Tibial nerve (tissue), 4 donors: Measurements from ENCODE around the gene PADI1. TPM values are rescaled to one million over a fixed set of nuclear protein-coding genes. Genes with fewer than 3 reads are reported as not detected.

Experiments used
- DNase-seq, 2 donors: peaks; one replicate each; pipeline ENCODE4 v3.0.0-alpha.2; 2019; ENCODE audit warnings: low spot score in 2 of 2
- H3K27ac ChIP-seq, 4 donors: fragments of 200-600 bp; sonication (generic) in 3 of 4; one replicate each; pipeline ENCODE4 v1.5.1; 2017 to 2019; ENCODE audit warnings: mild to moderate bottlenecking in 1 of 4
- H3K27me3 ChIP-seq, 2 donors: fragments of 200-600 bp; sonication (generic) in 1 of 2; one replicate each; pipeline versions ENCODE4 v1.5.1 to v1.6.0; 2017 to 2019
- H3K36me3 ChIP-seq, 3 donors: fragments of 200-600 bp; sonication (generic); one replicate each; pipeline ENCODE4 v1.5.1; 2018 to 2019
- H3K4me1 ChIP-seq, 4 donors: fragments of 200-600 bp; sonication (generic) in 3 of 4; one replicate each; pipeline ENCODE4 v1.5.1; 2017 to 2019
- H3K4me3 ChIP-seq, 4 donors: fragments of 200-600 bp; sonication (generic) in 3 of 4; one replicate each; pipeline ENCODE4 v1.5.1; 2017 to 2019; ENCODE audit warnings: mild to moderate bottlenecking in 1 of 4, moderate library complexity in 1 of 4
- H3K9me3 ChIP-seq, 4 donors: fragments of 200-600 bp; sonication (generic) in 3 of 4; one replicate each; pipeline ENCODE4 v1.5.1; 2017 to 2019
- EP300 ChIP-seq, 2 donors: sonication (generic); formaldehyde crosslinking; IDR thresholded peaks; one replicate each; pipeline ENCODE4 v1.6.1; 2017; ENCODE audit warnings: antibody characterized with exemption in 2 of 2, mild to moderate bottlenecking in 1 of 2
- POLR2A ChIP-seq, 2 donors: fragments of 450-650 bp; IDR thresholded peaks; one replicate each; pipeline ENCODE4 v1.6.1; 2017; ENCODE audit warnings: antibody characterized with exemption in 2 of 2, mild to moderate bottlenecking in 2 of 2, moderate library complexity in 2 of 2
- WGBS, 2 donors: methylation state at CpG; one replicate each; pipeline ENCODE4 v1.1.5; 2018; 5-methylcytosine and 5-hydroxymethylcytosine counted together
- total RNA-seq, 4 donors: library from RNA; depleted of rRNA; stranded (reverse); fragments of >200 nt; gene quantifications; one replicate each; pipeline ENCODE4 v1.1.0, GENCODE V29; 2016
- TF ChIP-seq, protein P1 (sequence below), 5 experiments: fragments of 200-600 bp in 3 of 5; fragments of 450-650 bp in 2 of 5; sonication (generic) in 3 of 5; IDR thresholded peaks; one replicate each; pipeline ENCODE4 v1.5.1; 2016 to 2019; ENCODE audit warnings: antibody characterized with exemption in 5 of 5, mild to moderate bottlenecking in 3 of 5, moderate library complexity in 2 of 5

Gene PADI1
- total RNA-seq, 4 donors from 2014 or later, result not detected

DNA sequence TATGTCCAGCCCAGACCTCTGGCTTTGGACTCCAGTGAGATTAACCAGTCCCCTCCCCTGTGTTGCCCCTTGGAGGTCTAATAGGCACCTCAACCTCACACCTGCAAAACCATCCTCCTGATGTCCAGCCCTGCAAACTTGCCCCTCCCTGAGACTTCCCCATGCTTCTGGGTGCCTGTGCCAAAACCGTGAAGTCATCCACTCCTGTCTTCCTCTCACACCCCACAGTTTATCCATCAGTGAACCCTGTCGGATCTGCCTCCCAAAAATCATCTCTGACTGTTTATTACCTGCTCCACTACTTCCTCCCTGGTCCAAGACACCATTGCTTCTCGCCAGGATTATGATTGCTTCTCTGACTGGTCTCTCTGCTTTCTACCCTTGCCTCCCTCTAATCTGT is 31.7 kb upstream of the PADI1 start:
- DNase-seq, result no peak
- Histone ChIP-seq H3K27ac (no peak overlapping the region), H3K4me3 (no peak overlapping the region), H3K36me3 (no peaks in the 10 kb centered on the region), H3K9me3 (no peaks in the 10 kb centered on the region), H3K4me1 (no peaks in the 10 kb centered on the region), H3K27me3 (no peaks in the 10 kb centered on the region)
- WGBS, 2 donors, result 74 to 76% methylated on average over 3 of the region's 3 CpGs
- no peak for TF ChIP-seq POLR2A (IDR thresholded peaks at IDR 0.05)
- no peak for TF ChIP-seq EP300 (IDR thresholded peaks at IDR 0.05)
- TF ChIP-seq, protein P1, sequence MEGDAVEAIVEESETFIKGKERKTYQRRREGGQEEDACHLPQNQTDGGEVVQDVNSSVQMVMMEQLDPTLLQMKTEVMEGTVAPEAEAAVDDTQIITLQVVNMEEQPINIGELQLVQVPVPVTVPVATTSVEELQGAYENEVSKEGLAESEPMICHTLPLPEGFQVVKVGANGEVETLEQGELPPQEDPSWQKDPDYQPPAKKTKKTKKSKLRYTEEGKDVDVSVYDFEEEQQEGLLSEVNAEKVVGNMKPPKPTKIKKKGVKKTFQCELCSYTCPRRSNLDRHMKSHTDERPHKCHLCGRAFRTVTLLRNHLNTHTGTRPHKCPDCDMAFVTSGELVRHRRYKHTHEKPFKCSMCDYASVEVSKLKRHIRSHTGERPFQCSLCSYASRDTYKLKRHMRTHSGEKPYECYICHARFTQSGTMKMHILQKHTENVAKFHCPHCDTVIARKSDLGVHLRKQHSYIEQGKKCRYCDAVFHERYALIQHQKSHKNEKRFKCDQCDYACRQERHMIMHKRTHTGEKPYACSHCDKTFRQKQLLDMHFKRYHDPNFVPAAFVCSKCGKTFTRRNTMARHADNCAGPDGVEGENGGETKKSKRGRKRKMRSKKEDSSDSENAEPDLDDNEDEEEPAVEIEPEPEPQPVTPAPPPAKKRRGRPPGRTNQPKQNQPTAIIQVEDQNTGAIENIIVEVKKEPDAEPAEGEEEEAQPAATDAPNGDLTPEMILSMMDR (IDR thresholded peaks at IDR 0.05), result no peak

DNA sequence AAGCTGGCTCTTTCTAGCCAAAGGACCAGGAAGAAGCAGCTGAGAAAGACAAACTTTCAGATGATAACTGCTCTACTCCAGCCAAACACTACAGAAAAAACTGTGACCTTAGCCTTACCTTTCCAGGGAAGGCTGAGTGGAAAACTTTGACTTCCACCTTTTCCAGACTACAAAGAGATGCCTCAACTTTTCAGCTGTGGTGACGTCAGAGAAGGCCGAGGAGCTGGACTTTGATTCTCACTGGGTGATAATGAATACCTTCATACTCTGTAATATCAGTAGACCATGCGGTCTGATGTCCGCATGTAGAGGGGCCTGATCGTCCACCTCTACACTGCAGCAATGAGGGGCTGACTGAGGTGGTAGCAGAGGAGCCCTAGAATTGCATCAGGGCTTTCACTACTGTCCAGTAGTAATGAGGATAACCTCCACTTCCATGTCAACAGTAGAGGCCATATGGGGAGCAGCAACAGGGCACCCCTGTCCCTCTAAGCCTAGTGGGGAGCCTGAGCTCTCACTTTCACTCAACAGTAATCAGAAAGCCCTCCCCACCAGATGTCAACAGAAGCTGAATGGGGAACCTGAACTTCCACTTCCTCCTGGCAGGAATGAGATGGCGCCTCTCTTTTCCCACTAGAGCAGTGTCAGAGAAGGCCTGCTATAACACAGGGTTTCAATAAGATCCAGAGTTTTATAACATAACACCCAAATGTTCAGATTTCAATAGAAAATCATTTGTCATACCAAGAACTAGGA is 28.4 kb upstream of the PADI1 start:
- Histone ChIP-seq H3K4me1 (no peaks in the 10 kb centered on the region), H3K9me3 (no peaks in the 10 kb centered on the region), H3K27ac (no peak overlapping the region), H3K36me3 (no peaks in the 10 kb centered on the region), H3K4me3 (no peak overlapping the region), H3K27me3 (no peaks in the 10 kb centered on the region)
- TF ChIP-seq POLR2A (IDR thresholded peaks at IDR 0.05) (no peak), EP300 (IDR thresholded peaks at IDR 0.05) (no peak)
- TF ChIP-seq, protein P1 (IDR thresholded peaks at IDR 0.05), result no peak
- WGBS, 2 donors, result 76% methylated on average over 6 of the region's 6 CpGs
- DNase-seq, result no peak

DNA sequence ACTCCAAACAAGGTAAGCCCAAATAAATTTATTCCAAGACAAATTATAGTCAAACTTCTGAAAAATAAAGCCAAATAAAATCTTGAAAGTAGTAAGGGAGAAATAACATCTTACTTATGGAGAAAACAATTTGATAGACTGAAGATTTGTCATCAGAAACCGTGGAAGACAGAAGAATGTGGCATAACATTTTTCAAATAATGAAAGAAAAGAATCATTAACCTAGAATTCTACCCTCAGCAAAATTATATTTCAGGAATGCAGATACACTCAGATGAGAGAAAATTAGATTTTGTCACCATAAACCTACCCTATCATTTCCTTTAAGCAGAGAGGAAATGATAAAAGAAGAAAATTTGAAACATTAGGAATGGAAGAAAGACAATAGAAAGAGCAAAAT is 27.3 kb upstream of the PADI1 start:
- Histone ChIP-seq H3K4me1 (no peaks in the 10 kb centered on the region), H3K9me3 (no peaks in the 10 kb centered on the region), H3K4me3 (no peak overlapping the region), H3K27me3 (no peaks in the 10 kb centered on the region), H3K27ac (no peak overlapping the region), H3K36me3 (no peaks in the 10 kb centered on the region)
- no peak for TF ChIP-seq POLR2A (IDR thresholded peaks at IDR 0.05)
- no peak for TF ChIP-seq EP300 (IDR thresholded peaks at IDR 0.05)
- TF ChIP-seq, protein P1 (IDR thresholded peaks at IDR 0.05), result no peak
- WGBS, 2 donors, result 44 to 45% methylated on average over 1 of the region's 1 CpG
- DNase-seq, result no peak

DNA sequence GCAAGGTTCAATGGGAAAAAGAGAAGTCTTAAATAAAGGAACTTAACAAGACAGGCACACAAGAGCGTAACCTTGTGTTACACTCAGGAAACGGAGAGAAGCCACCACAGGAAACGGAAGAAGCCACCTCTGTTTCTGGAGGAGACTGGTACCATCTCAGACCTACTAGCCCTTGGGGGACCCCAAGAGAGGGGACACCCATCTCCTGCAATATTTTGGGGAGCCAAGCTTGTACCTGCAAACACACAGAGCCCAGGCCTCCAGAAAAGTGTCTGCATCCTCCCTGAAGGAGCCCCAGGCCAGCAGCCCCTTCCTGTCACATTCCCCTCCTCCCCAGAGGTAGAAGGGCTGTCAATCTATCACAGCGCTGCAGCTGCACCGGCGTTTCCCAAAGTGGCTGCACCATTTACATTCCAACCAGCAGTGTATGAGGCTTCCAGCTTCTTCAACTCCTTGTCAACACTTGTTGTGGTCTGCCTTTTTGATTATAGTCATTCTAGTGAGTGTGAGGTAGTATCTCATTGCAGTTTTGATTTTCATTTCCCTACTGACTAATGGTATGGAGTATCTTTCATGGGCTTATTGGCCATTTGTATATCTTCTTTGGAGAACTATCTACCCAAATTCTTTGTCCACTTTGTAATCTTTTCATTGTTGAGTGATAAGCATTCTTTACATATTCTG is 23.0 kb upstream of the PADI1 start:
- Histone ChIP-seq H3K9me3 (no peaks in the 10 kb centered on the region), H3K36me3 (no peaks in the 10 kb centered on the region), H3K27me3 (no peaks in the 10 kb centered on the region), H3K4me3 (no peak overlapping the region), H3K4me1 (no peaks in the 10 kb centered on the region), H3K27ac (no peak overlapping the region)
- DNase-seq, result no peak
- 36 to 37% methylated on average over 6 of the region's 6 CpGs for WGBS, 2 donors
- TF ChIP-seq, protein P1 (IDR thresholded peaks at IDR 0.05), result no peak
- no peak for TF ChIP-seq EP300 (IDR thresholded peaks at IDR 0.05)
- no peak for TF ChIP-seq POLR2A (IDR thresholded peaks at IDR 0.05)
